Measurements from ENCODE around the gene AQP9.
"Not testable (repeated sequence)": the region's sequence is repeated elsewhere in the genome, so short reads cannot be mapped to it uniquely, and the experiment has no call there.

Gene AQP9, protein sequence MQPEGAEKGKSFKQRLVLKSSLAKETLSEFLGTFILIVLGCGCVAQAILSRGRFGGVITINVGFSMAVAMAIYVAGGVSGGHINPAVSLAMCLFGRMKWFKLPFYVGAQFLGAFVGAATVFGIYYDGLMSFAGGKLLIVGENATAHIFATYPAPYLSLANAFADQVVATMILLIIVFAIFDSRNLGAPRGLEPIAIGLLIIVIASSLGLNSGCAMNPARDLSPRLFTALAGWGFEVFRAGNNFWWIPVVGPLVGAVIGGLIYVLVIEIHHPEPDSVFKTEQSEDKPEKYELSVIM

DNA sequence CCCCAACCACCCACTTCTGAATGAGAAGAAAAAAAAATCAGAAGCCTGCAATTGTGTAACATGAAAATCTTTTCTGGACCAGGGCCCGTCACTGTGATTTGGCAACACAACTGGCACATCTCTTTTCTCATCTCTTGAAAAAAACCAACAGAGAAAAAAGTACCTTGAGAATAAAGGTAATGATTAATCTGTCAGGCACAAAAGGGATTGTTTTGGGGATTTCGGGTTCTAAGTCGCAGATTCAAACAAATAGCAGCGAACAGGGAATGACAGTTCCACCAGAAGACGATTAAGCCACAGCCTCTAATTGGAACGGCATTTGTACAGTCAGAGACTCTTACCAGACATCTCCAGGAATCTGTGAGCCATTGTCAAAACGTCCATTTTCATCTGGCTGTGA lies at the start of gene AQP9:
TSS of gene AQP9 (plus strand) at position 276 of the 400 bp plus-strand sequence. CDS start 185 bp downstream, outside the sequence.
- DNase-seq (ENCODE audit: low read depth), result no peak

DNA sequence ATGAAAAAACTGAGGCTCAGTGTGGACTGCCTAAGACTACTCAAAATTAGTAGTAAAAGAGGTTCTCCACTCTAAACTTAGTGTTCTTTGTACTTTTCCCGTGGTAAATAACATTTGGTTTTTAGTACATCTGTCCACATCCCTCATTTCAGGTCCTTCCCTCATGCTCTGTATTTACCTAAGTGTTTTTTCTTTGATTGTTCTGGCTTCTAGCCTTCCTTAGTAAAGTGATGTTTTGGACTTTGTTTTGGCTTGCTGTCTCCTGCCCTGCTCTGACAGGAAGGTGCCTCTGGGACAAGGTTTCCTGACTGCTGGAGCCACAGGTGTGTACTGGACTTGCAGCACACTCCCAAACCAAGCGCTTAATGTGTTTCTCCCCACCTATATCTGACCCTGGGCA lies 42.8 kb upstream of the AQP9 start:
- no peak for DNase-seq (ENCODE audit: low read depth)

DNA sequence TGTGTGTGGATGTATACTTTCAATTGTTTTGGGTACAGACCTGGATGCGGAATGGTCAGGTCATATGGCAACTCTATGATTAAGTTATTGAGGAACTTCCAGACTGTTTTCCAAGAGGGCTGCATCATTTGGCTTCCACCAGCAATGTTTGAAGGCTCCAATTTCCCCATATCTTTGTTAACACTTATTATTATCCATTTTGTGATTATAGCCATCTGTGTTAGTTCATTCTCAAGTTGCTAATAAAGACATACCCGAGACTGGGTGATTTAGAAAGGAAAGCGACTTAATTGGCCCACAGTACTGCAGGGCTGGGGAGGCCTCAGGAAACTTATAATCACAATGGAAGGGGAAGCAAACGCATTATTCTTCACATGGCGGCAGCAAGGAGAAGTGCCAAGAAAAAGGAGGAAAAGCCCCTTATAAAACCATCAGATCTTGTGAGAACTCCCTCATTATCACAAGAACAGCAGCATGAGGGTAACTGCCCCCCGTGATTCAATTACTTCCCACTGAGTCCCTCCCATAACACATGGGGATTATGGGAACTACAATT lies 41.6 kb upstream of the AQP9 start:
- no peak for DNase-seq (ENCODE audit: low read depth)

DNA sequence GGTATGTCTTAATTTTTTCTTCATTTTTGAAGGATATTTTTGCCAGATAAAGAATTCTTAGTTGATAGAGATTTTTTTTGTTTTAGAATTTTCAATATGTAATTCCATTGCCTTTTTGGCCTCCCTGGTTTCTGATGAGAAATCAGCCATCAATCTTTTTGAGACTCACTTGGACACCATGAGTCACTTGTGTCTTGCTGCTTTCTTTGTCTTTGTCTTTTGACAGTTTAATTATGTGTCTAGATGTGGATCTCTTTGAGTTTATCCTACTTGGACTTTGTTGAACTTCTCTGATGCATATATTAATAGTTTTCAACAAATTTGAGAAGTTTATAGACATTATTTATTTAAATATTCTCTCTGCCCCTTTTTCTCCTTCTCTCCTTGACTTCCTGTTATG lies 34.7 kb upstream of the AQP9 start:
- DNase-seq (ENCODE audit: low read depth), result no peak

DNA sequence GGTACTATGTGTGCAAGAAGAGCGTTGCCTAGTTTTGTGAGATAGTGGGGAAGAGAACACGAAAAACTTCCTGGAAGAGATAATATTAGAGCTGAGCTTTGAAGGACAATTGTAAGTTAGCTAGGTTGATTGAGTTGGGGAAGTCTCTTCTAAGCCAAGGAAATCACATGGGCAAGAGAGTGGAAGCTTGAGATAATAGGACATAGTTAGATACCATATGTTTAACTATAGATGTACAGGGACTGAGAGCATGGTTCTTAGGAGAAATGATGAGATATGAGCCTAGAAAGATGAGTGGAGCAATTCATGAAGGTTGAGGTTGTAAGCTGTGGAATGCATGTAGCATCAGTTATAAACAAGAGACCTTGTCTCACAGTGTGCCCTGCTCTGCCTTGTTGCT lies 30.1 kb upstream of the AQP9 start:
- DNase-seq (ENCODE audit: low read depth), result no peak

DNA sequence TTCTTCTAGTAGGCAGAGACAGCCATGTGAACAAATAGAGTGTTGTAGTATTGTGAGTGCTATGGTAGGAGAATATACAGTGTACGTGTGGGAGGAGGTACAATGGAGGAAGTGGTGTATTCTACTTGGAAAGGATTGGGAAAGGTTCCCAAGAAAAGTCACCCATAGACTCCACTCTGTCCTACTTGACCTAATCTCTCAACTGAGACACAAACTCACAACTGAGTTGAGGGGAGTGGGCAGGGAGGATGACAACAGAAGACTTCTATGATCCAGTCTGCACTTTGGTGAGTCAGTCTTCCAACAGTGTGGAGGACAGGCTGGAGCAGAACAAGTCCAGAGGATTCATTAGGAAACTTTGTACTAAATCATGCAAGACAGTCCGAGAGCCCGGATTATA lies 28.8 kb upstream of the AQP9 start:
- no peak for DNase-seq (ENCODE audit: low read depth)

DNA sequence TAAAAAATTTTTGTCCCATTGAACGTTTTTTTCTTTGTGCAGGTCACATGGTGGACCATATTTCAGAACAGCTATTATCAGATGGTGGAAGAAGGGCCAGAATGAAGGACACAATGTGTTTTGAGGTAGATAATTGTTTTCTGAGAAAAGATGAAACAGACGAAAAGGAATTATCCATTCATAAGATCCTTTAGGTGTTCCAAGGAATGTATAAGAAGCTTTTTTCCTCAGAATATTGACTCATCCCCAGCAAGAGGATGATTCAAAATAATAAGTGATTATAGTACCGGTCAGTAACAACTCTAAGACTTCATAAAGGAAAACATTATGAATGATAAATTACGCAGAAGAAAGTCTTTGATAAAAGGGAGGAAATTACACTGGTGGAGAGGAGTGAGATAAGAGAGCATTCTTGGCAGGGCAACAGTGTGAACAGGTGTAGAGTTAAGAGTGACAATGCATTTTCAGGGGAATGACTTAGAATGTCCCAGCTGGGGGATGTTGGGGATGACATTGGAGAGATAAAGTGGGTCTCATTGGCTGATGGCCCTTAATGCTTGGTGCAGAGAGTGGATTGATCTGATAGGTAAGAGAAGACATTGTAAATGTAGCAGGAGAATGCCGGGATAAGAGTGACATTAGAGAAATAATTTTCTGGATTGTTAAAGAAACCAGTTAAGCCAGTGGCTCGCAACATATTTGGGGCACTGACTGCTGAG lies 27.0 kb upstream of the AQP9 start:
- no peak for DNase-seq (ENCODE audit: low read depth)

DNA sequence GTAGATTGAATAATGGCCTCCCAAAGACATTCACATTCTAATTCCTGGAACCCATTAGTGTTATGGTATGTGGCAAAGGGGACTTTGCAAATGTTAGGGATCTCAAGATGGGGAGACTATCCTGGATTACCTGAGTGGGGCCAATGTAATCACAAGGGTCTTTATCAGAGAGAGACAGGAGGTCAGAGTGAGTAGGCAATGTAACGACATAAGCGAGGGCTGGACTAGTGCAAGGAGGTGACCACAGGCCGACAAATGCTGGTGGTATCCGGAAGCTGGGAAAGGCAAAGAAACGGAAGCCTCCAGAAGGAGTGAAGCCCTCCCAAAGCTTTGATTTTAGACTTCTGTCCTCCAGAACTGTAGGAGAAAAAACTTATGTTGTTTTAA lies 26.5 kb upstream of the AQP9 start:
- no peak for DNase-seq (ENCODE audit: low read depth)

DNA sequence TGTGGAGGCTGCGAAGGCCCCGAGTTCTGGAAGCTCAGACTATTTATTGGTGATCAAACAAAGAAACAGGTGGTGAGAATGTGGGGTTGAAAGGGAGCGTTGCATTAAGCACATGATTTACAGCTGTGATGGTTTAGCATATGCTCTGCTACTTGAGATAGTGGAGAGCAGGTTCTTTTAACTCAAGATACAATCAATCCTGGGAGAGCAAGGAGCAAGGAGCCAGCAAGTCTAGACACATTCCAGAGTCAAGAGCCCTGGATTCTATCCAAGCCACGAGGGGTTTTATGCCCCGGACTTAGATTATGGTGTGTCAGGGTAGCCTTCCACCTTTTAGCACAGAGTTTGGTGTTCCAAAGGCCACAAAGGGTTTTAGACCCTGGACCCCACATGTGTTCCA lies 24.8 kb upstream of the AQP9 start:
- not testable (repeated sequence) for DNase-seq (ENCODE audit: low read depth)

DNA sequence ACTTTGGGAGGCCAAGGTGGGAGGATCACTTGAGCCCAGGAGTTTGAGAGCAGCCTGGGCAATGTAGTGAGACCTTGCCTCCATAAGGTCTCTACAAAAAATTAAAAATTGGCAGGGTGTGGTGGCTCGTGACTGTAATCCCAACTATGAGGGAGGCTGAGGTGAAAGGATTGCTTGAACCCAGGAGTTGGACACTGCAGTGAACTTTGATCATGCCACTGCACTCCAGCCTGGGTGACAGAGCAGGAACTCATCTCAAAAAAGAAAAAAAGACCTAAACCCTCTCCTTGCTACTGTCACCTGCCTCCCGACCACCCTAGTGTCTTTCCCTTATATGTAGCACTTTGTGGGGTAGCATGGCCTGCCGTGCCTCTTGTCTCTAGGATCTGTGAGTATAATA lies 23.8 kb upstream of the AQP9 start:
- no peak for DNase-seq (ENCODE audit: low read depth)

DNA sequence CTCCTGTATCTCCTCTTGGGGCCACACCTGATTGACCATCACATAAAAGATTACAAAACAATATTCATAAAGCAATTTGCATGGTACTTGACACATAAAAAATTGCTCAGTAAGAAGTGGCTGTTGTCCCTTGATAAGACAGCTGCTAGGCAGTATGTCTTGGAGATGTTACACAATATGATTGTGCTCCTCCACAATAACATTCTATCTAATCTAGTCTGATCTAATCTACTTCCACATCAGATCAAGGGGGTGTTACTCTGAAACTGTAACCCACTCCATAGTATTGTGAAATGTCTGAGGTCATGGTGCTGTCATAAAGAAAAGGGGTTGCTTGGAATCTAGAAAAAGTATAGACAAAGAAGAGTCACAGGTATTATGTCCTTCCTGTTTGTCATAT lies 23.4 kb upstream of the AQP9 start:
- no peak for DNase-seq (ENCODE audit: low read depth)

DNA sequence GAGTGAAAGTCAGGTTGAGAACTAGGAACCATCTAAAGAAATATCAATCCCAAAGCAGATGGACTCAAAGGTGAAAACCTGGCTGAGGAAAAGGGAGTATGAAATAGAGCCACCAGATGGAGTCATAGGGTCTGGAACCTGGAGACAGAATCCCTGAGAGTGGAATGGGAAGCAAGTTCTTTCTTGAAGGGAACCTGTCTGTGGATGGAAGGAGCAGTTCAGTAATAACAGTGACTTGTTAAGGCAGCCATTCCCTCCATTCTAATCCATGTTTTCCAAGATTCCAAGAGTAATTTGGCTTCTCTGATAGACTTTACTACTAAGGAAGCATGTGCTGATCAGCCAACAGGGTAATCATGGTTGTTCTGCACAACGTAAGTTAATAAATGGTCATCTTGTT lies 22.5 kb upstream of the AQP9 start:
- DNase-seq (ENCODE audit: low read depth), result peak; percentile 17

DNA sequence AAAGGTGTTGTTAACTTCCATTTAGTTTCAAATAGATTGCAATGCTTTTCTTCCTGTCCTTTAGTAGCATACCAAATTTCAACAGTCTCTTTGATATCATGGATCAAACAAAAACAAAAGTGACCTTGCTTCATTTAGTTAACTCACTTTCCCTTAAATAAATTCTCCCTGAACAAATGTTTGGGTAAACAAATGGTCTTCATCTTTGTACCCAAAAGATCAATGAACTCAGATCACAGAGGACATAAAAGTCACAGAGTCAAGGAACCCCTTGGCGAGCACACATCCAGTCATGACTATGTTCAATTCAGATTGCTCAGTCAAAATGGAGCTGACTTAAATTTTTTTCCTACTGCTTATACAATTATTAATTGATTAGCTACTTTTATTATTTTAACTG lies 20.6 kb upstream of the AQP9 start:
- no peak for DNase-seq (ENCODE audit: low read depth)

DNA sequence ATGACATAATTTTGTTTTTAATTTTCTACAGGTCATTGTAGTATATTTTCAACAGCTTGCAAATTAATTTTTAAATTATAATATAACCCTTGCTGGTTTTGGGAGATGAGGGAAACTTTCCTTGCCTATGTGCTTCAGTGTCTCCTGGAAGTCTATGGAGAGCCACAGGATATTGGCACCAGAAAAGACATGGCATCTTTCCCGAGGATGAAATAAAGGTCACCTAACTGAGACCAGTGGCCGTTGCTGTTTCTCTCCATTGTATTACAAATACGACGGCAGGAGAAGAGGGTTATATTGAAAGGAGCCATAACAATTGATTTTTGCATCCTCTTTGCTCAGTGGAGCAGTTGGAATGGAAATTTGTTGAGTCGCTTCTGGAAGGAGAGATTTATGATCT lies 19.9 kb upstream of the AQP9 start:
- DNase-seq (ENCODE audit: low read depth), result no peak

DNA sequence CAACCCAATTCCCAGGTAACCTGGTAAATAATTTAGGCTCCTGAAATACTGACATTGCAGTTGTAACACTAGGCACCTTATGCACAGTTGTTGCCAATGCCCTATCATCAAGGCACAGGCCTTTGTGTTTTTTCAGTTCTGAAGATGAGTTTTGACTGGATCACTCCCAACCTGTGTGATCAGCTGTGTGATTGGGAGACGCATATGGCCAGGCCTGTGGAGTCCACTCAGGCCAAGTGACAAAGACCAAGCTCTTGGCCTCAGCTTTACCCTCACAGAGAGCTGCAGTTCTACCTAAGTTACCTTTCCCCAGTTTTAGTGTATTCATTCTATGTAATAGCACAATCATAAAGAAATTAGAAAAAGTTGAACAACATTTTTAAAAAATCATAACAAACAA lies 19.2 kb upstream of the AQP9 start:
- DNase-seq (ENCODE audit: low read depth), result no peak

DNA sequence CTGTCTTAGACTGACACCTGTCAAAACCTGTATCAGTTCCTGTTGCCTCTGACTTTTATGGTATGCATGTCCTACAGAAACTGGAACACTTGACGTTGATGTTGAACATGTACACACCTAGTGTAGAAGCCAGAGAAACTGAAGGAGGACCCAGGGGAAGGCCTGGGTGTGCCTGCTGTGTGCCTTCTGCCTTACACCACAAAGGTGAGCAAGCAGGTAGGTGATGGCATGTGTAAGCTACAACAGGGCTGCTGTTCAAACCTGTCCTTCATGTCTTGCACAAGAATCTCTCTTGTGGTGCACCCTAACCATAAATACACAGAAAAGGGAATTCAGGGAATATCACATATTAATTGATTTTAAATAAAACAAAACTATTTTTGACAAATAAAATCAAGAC lies 13.6 kb upstream of the AQP9 start:
- DNase-seq (ENCODE audit: low read depth), result no peak

DNA sequence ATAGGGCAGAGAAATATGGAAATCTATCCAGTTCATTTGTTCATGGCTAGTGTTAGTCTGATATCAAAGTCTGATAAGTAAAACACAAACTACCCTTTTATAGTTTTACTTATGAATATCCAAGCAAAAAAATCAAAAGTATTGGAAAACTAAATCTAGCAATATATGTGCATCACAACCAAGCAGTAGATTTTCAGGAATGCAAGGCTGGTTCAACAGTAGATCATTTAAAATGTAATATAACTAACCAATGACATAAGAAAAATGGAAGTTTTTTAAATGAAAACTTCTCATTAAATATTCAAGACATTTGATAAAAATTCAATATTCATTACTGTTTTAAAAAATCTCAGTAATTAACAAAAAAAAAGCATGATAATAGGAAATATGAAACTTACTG lies 12.8 kb upstream of the AQP9 start:
- DNase-seq (ENCODE audit: low read depth), result no peak

DNA sequence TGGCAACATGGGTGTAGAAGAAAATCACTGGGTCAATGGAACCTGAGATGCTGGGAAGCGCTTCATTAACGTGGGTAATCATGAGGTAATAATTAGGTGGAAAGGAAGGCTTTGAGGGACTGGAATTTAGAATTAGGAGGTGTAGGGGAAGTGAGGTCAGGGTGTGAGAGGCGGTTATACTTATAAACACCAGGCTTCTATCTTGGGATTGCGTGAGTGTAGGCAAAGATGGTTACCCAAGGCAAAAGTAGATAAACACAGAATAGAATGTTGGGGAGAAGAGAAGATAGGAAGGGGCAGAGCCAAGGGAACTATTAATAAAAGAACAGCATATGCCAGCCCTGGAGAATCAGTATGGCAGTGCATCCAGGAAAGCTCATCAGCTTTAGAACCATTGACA lies 3.3 kb upstream of the AQP9 start:
- DNase-seq (ENCODE audit: low read depth), result no peak

DNA sequence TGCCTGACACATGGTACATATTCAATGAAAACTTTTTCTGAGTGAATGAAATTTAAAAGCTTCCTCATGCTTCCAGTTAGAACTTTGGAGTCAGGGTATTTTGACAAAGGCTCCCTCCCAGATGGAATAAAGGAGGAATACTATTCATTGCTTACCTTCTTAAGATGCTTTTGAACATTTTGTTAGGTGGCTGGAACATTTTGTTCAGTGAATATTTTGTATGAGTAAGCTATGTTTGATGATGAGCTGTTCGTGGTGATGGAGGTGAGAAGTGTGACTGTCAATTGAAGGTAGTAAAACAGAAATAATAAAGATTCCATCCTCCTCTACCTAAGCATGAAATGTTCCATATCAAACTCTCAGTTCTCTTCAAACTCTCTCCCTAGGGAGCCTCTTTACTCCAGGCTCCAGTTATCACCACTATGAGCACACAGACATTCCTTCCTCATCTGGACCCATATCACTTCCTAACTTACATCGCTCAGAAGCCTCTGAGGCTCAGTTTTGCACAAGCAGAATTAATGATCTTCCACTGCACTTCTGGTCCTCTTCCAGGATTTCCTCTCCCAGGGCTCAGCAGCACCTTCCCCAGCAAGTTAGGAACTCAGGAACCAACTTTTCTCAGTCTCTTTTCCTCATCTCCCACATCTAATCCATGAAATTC lies 2.5 kb upstream of the AQP9 start:
- no peak for DNase-seq (ENCODE audit: low read depth)

DNA sequence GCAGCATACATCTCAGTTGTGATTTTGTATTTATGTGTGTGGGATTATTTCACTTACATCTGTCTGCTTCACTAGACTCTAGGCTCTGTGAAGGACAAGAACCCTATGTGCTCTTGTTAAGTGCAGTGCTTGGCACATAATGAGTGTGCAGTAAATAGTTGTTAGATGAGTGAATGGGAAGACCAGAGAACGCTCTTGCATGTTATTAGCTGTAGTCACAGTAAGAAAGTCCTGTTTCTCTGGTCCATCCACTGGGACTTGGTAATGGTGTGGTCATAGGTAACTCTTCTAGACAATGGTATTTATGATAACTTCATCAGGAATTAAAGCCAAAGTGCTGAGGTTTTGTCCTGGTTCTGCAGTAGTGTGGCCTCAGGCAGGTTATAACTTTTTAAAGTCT lies 1.4 kb upstream of the AQP9 start:
- DNase-seq (ENCODE audit: low read depth), result peak; percentile 29

DNA sequence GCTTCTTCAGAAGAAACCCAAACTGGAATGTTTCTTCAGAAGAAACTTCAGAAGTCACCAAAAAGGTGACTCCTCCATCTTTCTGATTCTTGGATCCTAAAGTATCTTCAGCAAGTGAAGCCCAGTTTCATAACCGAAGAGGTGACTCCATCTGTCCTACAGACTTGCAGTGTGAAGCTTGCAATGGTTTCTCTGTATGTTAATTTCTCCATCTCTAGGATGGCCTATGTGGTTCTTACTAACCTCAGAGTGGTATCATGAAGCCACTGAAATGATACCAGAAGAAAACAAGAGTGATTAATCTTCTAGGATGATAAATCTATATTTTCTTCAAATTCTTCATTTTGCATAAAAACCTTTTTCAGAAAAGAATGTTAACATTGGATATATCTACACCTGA lies 495 bp upstream of the AQP9 start:
- DNase-seq (ENCODE audit: low read depth), result no peak

DNA sequence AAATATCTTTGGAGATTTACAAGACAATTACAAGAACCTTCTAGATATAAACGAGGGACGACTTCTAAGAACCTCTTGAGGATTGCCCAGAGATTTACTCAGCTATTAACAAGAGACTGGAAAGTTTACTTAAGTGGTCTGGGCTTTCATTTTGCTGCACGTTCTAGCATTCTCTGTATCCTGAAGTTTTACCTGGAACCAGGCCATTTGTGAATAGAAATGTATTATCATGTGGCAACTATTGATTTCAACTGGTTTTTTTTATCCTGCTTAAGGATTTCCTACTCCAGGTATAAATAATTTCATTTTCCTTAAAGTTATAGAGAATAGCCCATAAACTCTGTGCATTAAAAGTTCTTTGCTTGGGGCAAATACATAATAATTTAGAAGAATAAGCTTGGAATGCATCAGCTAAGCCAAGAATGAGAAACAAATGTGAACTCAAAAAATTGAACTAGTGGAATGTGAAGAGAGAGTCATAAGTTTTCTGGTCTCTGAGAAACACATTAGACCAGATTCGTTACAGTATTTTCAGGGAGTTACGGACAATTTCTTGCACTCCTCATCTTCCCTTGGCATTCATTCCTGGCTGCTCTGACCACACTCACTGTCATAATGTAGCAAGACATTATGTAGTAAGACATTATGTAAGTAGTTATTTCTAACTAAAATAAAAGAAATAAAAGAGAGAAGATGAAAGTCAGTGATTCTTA lies 1.3 kb downstream of the AQP9 start:
- DNase-seq (ENCODE audit: low read depth), result no peak

All from ELR (cell line).